HG03442 (cell line): ENCODE results near the gene MRO.

ENCODE experiments used
- ATAC-seq: cut with Tn5 transposase; IDR thresholded peaks from one replicate; pipeline ENCODE4 v1.9.1; 2021; ENCODE audit warnings: mild to moderate bottlenecking, moderate library complexity; ENCODE audit not compliant: unreplicated experiment

Gene MRO

DNA sequence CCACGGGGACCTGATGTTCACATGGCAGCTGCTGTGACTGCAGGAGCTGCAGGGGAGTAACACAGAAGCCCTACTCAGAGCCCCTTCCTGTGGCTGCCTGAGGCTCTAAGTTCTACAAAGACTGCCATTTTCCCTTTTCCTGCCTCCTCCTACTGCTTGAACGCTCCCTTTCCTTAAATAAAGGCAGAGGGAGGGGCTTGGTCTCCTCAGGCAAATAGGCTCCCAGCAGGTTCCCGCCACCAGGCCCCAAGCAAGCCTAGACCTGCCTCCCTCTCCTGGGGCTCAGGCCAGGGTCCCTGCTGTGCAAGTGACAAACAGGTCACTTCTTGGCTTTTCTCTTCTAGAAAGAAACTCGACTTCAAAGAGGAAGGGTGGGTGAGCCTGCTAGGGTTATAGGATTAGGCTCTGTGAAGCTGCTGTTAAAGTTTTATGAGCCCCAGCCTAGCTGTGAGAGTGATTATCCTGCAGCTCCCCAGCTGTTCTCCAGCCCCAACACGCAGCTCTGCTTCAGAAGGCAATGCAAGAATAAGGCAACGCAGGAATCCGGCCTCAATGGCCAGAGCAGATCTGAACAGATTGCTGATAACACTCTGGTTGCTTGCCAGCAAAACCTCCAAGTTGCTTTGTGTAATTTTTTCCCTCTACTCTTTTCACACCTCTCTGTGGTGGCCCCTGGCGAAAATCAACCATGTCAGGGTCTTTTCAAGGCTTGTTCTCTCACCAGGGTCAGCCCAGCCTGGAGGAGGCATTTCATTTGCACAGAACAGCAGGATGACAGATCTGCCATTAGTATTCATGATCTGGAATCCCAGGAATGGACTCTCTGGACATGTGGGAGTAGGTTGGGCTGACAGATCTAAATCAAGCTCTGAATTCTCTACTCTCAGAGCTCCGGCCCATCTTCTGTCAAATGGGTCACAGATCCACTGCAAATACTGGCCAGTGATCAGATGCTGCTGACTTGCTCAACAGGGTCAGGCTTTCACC, 71.3 kb downstream of the MRO start:
- no peak for ATAC-seq

DNA sequence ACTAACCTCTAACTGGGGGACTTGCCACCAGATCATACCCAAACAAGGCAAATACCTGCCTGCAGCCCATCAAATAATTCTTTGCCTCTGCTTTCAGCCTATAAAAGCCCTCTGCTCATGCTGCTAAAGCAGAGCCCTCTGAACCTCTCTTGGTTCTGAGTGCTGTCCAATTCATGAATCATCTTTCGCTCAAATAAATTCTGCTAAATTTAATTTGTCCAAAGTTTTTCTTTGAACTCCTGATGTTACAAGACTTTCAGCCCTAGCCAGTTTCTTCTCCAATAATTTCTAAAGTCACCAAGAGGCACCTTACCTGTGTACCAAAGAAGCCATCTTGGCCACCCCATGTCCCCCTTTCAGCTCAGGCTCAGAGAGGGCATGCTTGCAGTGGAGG, 72.0 kb downstream of the MRO start:
- no peak for ATAC-seq

DNA sequence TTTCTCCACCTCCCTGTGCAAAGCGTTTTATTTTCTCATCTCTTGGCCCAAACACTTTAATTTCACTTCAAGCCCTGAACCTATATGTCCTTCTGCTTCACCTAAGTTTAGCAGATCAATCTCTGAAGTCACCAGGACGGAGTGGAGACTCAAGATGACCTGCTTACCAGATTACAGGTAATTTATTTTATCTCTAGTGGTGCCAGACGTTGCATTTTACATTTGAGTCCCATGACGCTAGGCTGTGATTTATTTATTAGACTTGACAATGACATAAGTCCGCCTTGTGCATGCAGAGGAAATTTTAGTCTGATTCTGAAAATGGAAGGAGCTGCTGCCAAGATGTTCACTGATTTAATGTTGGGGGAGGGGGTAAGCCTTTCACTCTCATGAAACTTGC, 73.9 kb downstream of the MRO start:
- ATAC-seq, result no peak
